Measurements from ENCODE around the gene PLA2G4A. TPM values are rescaled to one million over a fixed set of nuclear protein-coding genes. Genes with fewer than 3 reads are reported as not detected.

Gene PLA2G4A
- total RNA-seq, 4 donors from 2014 or later, result 3.0 to 4.6 (median 4.1) TPM

- H3K27me3 ChIP-seq, result no peaks in the 10 kb centered on the region
- peaks cover 0 to 6% (median 4%) of the 10 kb centered on the region in 4 donors for H3K9me3 ChIP-seq
- H3K27ac ChIP-seq (replicated peaks in 1 of 4), result no peak overlapping the region
- no peaks in the 10 kb centered on the region for H3K36me3 ChIP-seq
- H3K4me1 ChIP-seq, result no peaks in the 10 kb centered on the region
- TF ChIP-seq CTCF (IDR thresholded peaks at IDR 0.05) (no peak), POLR2AphosphoS5 (IDR thresholded peaks at IDR 0.05) (no peak), POLR2A (IDR thresholded peaks at IDR 0.05; ENCODE audit: low read depth) (no peak), EP300 (IDR thresholded peaks at IDR 0.05) (no peak)
- no peak for DNase-seq (ENCODE audit: extremely low spot score)
- no peak overlapping the region for H3K4me3 ChIP-seq
- intact Hi-C loops (cut with DNase I), result no loop called here
- WGBS, result 87% methylated on average over 1 of the region's 1 CpG
These were observed 209.3 kb downstream of the PLA2G4A start for GRCh38 chr1:187037973-187038553.

Other genes with a start within 250 kb of the PLA2G4A start
- gene PTGS2, start 148.5 kb upstream of the PLA2G4A start, total RNA-seq, result 10 to 100 TPM in 1 of 4 donors, 1 to 10 TPM in 3; 2.7 to 18.6 (median 4.3) TPM